HCT116 (cell line): ENCODE measurements around the gene CFAP221. TPM values are rescaled to one million over a fixed set of nuclear protein-coding genes. Genes with fewer than 3 reads are reported as not detected.

Source experiments
- ATAC-seq: fragments of 200-7000 bp; cut with Tn5 transposase; 2 replicates; pipeline ENCODE4 v1.9.1; 2020; ENCODE audit warnings: mild to moderate bottlenecking, moderate library complexity
- BruUV-seq: library from RNA; stranded (reverse); fragments of 400-500 nt; replicated peaks from 2 replicates; lab custom pipeline; 2021; lab: Mats Ljungman, UMichigan
- CTCF ChIA-PET: fragments of 300-600 bp; sonication (Branson Sonifier 250); formaldehyde crosslinking; loops from one replicate; lab custom pipeline; 2021; ENCODE audit warnings: antibody characterized with exemption; lab: Charles Lee
- POLR2A ChIA-PET: fragments of 300-600, 350-600 bp; sonication (Branson Sonifier 250); formaldehyde crosslinking; loops from one replicate; lab custom pipeline; 2021; ENCODE audit warnings: antibody characterized with exemption; lab: Charles Lee
- RAD21 ChIA-PET, 2 experiments: fragments of 300-600 bp; sonication (Branson Sonifier 250); formaldehyde crosslinking; loops; one replicate each; lab custom pipeline; 2023; ENCODE audit warnings: low total read pairs in 2 of 2; ENCODE audit not compliant: uncharacterized antibody in 2 of 2, unreplicated experiment in 2 of 2, low non-redundant PET in 1 of 2; lab: Charles Lee
- DNase-seq: peaks from one replicate; pipeline ENCODE4 v3.0.0-alpha.2; 2010; ENCODE audit warnings: low read depth, low spot score
- H2AFZ ChIP-seq: fragments of 200-600 bp; shearing (Covaris generic), sonication (generic); 2 replicates; pipeline ENCODE4 v1.6.1; 2017; ENCODE audit warnings: low read depth, mixed run types, mixed read lengths, antibody characterized with exemption, low read length; ENCODE audit not compliant: poor library complexity, severe bottlenecking
- H3K27ac ChIP-seq: 2 replicates; pipeline ENCODE4 v1.5.1; 2012; ENCODE audit warnings: low read depth, low read length
- H3K27me3 ChIP-seq: fragments of 200-600 bp; sonication (generic); 2 replicates; pipeline ENCODE4 v1.6.1; 2016; ENCODE audit warnings: mixed run types, low read length, mixed read lengths; ENCODE audit not compliant: insufficient read depth
- H3K36me3 ChIP-seq, 2 experiments: fragments of 200-500 bp in 1 of 2; fragments of 200-600 bp in 1 of 2; sonication (Bioruptor generic) in 1 of 2; sonication (generic) in 1 of 2; 2 replicates each; pipeline versions ENCODE4 v1.5.1 to v1.6.1; 2014 to 2016; ENCODE audit warnings: low read length in 2 of 2, inconsistent platforms in 1 of 2, mixed read lengths in 1 of 2, mixed run types in 1 of 2; ENCODE audit not compliant: insufficient read depth in 2 of 2, control insufficient read depth in 1 of 2
- H3K4me1 ChIP-seq, 2 experiments: fragments of 200-600 bp in 1 of 2; sonication (generic) in 1 of 2; 2 replicates each; pipeline versions ENCODE4 v1.5.1 to v1.6.1; 2012 to 2017; ENCODE audit warnings: low read length in 2 of 2, inconsistent platforms in 1 of 2, mild to moderate bottlenecking in 1 of 2, mixed read lengths in 1 of 2, mixed run types in 1 of 2, moderate library complexity in 1 of 2; ENCODE audit not compliant: insufficient read depth in 2 of 2, control insufficient read depth in 1 of 2
- H3K4me2 ChIP-seq: fragments of 200-600 bp; sonication (generic); 2 replicates; pipeline ENCODE4 v1.6.1; 2017; ENCODE audit warnings: mixed run types, low read length, mixed read lengths
- H3K4me3 ChIP-seq, 2 experiments: fragments of 200-600 bp in 1 of 2; sonication (generic) in 1 of 2; replicated peaks in 1 of 2; 2 replicates each; pipeline ENCODE4 v1.5.1; 2011 to 2016; ENCODE audit warnings: low read length in 2 of 2, control low read depth in 1 of 2, low read depth in 1 of 2, mild to moderate bottlenecking in 1 of 2, mixed read lengths in 1 of 2, mixed run types in 1 of 2
- H3K79me2 ChIP-seq: fragments of 200-600 bp; sonication (generic); 2 replicates; pipeline ENCODE4 v1.6.1; 2017; ENCODE audit warnings: mild to moderate bottlenecking, mixed run types, low read length, moderate library complexity, mixed read lengths; ENCODE audit not compliant: insufficient read depth
- H3K9ac ChIP-seq: fragments of 200-600 bp; sonication (generic); 2 replicates; pipeline ENCODE4 v1.6.1; 2016; ENCODE audit warnings: low read length, mixed read lengths
- H3K9me2 ChIP-seq: fragments of 200-600 bp; sonication (generic), shearing (Covaris generic); 2 replicates; pipeline ENCODE4 v1.6.1; 2017; ENCODE audit warnings: mixed run types, mild to moderate bottlenecking, moderate library complexity; ENCODE audit not compliant: insufficient read depth
- H3K9me3 ChIP-seq, 2 experiments: fragments of 200-500 bp in 1 of 2; fragments of 200-600 bp in 1 of 2; sonication (Bioruptor generic) in 1 of 2; sonication (generic) in 1 of 2; 2 replicates each; pipeline ENCODE4 v1.6.1; 2014 to 2017; ENCODE audit warnings: low read length in 2 of 2, mixed read lengths in 2 of 2, inconsistent platforms in 1 of 2, low read depth in 1 of 2, mild to moderate bottlenecking in 1 of 2, mixed run types in 1 of 2, moderate library complexity in 1 of 2; ENCODE audit not compliant: control insufficient read depth in 1 of 2, insufficient read depth in 1 of 2
- H4K20me1 ChIP-seq: fragments of 200-600 bp; sonication (generic), shearing (Covaris generic); 2 replicates; pipeline ENCODE4 v1.6.1; 2017; ENCODE audit warnings: mixed run types, mild to moderate bottlenecking, moderate library complexity; ENCODE audit not compliant: insufficient read depth
- CBX3 ChIP-seq: IDR thresholded peaks from 2 replicates; pipeline ENCODE4 v1.6.1; 2012; ENCODE audit warnings: low read depth
- EGR1 ChIP-seq: IDR thresholded peaks from 2 replicates; pipeline ENCODE4 v1.6.1; 2012; ENCODE audit warnings: low read depth
- EZH2phosphoT487 ChIP-seq: fragments of 200-600 bp; IDR thresholded peaks from 2 replicates; pipeline ENCODE4 v1.6.1; 2018; ENCODE audit warnings: antibody characterized with exemption, borderline replicate concordance
- JUND ChIP-seq: IDR thresholded peaks from 2 replicates; pipeline ENCODE4 v1.6.1; 2012
- POLR2A ChIP-seq: IDR thresholded peaks from 2 replicates; pipeline ENCODE4 v1.7.0; 2011; ENCODE audit warnings: borderline replicate concordance; ENCODE audit not compliant: insufficient read depth, insufficient read length; ENCODE audit errors: extremely low read depth
- POLR2AphosphoS5 ChIP-seq: IDR thresholded peaks from 2 replicates; pipeline ENCODE4 v1.6.1; 2011; ENCODE audit warnings: mild to moderate bottlenecking, low read depth, low read length, moderate library complexity
- RAD21 ChIP-seq: IDR thresholded peaks from 2 replicates; pipeline ENCODE4 v1.6.1; 2012; ENCODE audit warnings: low read depth, mild to moderate bottlenecking
- SIN3A ChIP-seq: IDR thresholded peaks from 2 replicates; pipeline ENCODE4 v1.6.1; 2012; ENCODE audit warnings: low read depth
- SP1 ChIP-seq: IDR thresholded peaks from 2 replicates; pipeline ENCODE4 v1.6.1; 2012; ENCODE audit warnings: low read depth
- TCF7L2 ChIP-seq: IDR thresholded peaks from 2 replicates; pipeline ENCODE4 v1.7.0; 2011; ENCODE audit warnings: borderline replicate concordance, inconsistent platforms; ENCODE audit not compliant: insufficient read depth, insufficient read length; ENCODE audit errors: extremely low read depth
- YY1 ChIP-seq: IDR thresholded peaks from 2 replicates; pipeline ENCODE4 v1.6.1; 2011; ENCODE audit warnings: low read length, low read depth, moderate library complexity, mild to moderate bottlenecking; ENCODE audit not compliant: insufficient replicate concordance; ENCODE audit errors: extremely low read depth
- ZFX ChIP-seq: fragments of 450-650 bp; IDR thresholded peaks from 2 replicates; pipeline ENCODE4 v1.6.1; 2017
- ZNF274 ChIP-seq: fragments of 200-500 bp; sonication (Bioruptor generic); IDR thresholded peaks from 2 replicates; pipeline ENCODE4 v1.6.1; 2014; ENCODE audit warnings: mild to moderate bottlenecking, low read depth, low read length, inconsistent platforms
- intact Hi-C: fragments of 100-400 bp; cut with micrococcal nuclease; formaldehyde crosslinking; loops from 2 replicates; pipeline ENCODE4 v1.10.0; 2022
- total RNA-seq: library from RNA; stranded (reverse); gene quantifications from one replicate; pipeline ENCODE4 v1.2.1, GENCODE V29; 2021; ENCODE audit not compliant: unreplicated experiment
- TF ChIP-seq, protein P1 (sequence below), 3 experiments: fragments of 200-600 bp in 1 of 3; sonication (generic) in 1 of 3; IDR thresholded peaks in 2 of 3; conservative IDR thresholded peaks in 1 of 3; 2 replicates each; pipeline ENCODE4 v1.5.1; 2012 to 2017; ENCODE audit warnings: low read depth in 2 of 3, low read length in 2 of 3, antibody characterized with exemption in 1 of 3, borderline replicate concordance in 1 of 3, control low read depth in 1 of 3, mild to moderate bottlenecking in 1 of 3, mixed read lengths in 1 of 3, mixed run types in 1 of 3, moderate library complexity in 1 of 3; ENCODE audit not compliant: insufficient read depth in 1 of 3
- TF ChIP-seq, protein P2 (sequence below): IDR thresholded peaks from 2 replicates; pipeline ENCODE4 v1.6.1; 2012; ENCODE audit warnings: low read depth

The CFAP221 gene
- total RNA-seq, 1 experiment from 2014 or later: 0.96 TPM

DNA sequence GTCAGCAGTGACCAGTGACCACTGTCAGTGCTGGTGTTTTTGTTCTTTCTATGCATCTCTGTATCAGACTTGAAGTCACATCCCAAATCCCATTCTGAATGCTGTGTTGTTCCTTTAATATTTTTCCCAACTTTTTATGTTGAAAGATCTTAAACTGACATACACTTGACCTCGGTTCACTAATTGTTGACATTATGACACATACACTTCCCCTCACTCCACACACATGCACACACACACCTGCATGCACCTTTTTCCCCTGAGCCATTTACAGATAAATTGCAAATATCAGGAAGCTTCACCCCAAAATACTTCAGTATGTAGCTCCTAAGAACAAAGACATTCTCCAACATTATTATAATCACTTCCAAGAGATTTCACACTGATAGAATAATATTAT lies 62.4 kb downstream of the CFAP221 start:
- CTCF ChIA-PET: no interaction called here

More for the DNA sequence above, 62.4 kb downstream of the CFAP221 start:
- Histone ChIP-seq H3K9ac (no peak overlapping the region), H2AFZ (no peak overlapping the region), H3K36me3 (no peaks in the 10 kb centered on the region), H3K9me2 (no peaks in the 10 kb centered on the region), H3K9me3 (no peaks in the 10 kb centered on the region), H4K20me1 (no peaks in the 10 kb centered on the region), H3K27ac (no peak overlapping the region), H3K79me2 (no peaks in the 10 kb centered on the region), H3K4me2 (no peak overlapping the region), H3K4me3 (no peak overlapping the region), H3K27me3 (no peaks in the 10 kb centered on the region), H3K4me1 (peaks cover 0 to 9% of the 10 kb centered on the region in 2 experiments; a peak in 2 of 4 replicates)
- no TSS peak for BruUV-seq
- RAD21 ChIA-PET: no interaction called here
- DNase-seq (no peak), ATAC-seq (no peak)
- TF ChIP-seq ZFX (no peak), EGR1 (no peak), POLR2AphosphoS5 (no peak), YY1 (no peak), CBX3 (no peak), EZH2phosphoT487 (no peak), SP1 (no peak), SIN3A (no peak), ZNF274 (no peak), RAD21 (no peak), JUND (no peak), POLR2A (no peak), TCF7L2 (no peak)
- TF ChIP-seq, protein P1, sequence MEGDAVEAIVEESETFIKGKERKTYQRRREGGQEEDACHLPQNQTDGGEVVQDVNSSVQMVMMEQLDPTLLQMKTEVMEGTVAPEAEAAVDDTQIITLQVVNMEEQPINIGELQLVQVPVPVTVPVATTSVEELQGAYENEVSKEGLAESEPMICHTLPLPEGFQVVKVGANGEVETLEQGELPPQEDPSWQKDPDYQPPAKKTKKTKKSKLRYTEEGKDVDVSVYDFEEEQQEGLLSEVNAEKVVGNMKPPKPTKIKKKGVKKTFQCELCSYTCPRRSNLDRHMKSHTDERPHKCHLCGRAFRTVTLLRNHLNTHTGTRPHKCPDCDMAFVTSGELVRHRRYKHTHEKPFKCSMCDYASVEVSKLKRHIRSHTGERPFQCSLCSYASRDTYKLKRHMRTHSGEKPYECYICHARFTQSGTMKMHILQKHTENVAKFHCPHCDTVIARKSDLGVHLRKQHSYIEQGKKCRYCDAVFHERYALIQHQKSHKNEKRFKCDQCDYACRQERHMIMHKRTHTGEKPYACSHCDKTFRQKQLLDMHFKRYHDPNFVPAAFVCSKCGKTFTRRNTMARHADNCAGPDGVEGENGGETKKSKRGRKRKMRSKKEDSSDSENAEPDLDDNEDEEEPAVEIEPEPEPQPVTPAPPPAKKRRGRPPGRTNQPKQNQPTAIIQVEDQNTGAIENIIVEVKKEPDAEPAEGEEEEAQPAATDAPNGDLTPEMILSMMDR (IDR thresholded peaks at IDR 0.05 in 2 of 3, conservative IDR thresholded peaks at IDR 0.05 in 1 of 3; ENCODE audit: borderline replicate concordance in 1 of 3, insufficient read depth in 1 of 3, low read depth in 2 of 3, low read length in 2 of 3): no peak
- TF ChIP-seq, protein P2, sequence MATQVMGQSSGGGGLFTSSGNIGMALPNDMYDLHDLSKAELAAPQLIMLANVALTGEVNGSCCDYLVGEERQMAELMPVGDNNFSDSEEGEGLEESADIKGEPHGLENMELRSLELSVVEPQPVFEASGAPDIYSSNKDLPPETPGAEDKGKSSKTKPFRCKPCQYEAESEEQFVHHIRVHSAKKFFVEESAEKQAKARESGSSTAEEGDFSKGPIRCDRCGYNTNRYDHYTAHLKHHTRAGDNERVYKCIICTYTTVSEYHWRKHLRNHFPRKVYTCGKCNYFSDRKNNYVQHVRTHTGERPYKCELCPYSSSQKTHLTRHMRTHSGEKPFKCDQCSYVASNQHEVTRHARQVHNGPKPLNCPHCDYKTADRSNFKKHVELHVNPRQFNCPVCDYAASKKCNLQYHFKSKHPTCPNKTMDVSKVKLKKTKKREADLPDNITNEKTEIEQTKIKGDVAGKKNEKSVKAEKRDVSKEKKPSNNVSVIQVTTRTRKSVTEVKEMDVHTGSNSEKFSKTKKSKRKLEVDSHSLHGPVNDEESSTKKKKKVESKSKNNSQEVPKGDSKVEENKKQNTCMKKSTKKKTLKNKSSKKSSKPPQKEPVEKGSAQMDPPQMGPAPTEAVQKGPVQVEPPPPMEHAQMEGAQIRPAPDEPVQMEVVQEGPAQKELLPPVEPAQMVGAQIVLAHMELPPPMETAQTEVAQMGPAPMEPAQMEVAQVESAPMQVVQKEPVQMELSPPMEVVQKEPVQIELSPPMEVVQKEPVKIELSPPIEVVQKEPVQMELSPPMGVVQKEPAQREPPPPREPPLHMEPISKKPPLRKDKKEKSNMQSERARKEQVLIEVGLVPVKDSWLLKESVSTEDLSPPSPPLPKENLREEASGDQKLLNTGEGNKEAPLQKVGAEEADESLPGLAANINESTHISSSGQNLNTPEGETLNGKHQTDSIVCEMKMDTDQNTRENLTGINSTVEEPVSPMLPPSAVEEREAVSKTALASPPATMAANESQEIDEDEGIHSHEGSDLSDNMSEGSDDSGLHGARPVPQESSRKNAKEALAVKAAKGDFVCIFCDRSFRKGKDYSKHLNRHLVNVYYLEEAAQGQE: no peak
- intact Hi-C loops: no loop called here
- POLR2A ChIA-PET: no interaction called here
